Kasumi-1 (cell line): ENCODE results near the gene TNNC2.
"Not testable (repeated sequence)": the region's sequence is repeated elsewhere in the genome, so short reads cannot be mapped to it uniquely, and the experiment has no call there.

ENCODE experiments used
- DNase-seq, 2 experiments: peaks; one replicate each; lab custom pipeline; 2025; lab: John Stamatoyannopoulos, UW

The TNNC2 gene

DNA sequence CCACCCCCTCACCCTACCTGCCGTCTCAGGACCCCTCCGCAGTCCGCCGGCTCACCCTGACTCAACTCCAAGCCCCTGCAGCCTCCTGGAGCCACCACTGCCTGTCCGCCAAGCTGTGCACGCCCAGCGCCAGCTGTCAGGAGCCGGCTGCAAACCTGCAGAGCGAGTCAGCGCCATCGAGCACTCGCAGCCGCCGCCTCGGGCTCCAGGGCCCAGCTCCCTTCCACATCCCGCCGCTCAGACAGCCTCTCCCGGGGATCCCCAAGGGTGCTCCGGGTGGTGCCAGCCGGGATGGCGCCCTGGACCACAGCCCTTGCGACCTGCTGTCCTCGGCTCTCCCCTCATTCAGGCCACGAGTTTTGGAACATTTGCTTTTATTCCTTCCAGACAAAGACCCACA is 4.3 kb downstream of the TNNC2 start:
- no peak for DNase-seq

- no peak for DNase-seq
Observed at GRCh38 chr20:45821947-45822346, 5.2 kb downstream of the TNNC2 start.

DNA sequence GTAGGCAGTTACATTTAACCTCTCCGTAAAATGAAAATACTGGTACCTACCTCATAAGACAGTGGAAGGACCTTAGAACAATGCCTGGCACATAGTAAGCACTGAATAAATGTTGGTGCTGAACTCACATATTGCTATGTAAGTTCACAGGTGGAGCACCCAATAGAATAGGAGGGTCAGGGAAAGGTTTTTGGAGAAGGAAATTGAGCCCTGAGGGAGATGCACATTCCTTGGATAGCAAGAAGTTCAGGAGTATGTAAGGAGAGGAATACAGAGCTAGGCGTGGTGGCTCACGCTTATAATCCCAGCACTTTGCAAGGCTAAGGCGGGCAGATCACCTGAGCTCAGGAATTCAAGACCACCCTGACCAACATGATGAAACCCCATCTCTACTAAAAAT is 7.6 kb downstream of the TNNC2 start:
- DNase-seq: no peak

GRCh38 chr20:45818239-45818638 is 8.9 kb downstream of the TNNC2 start:
- DNase-seq: no peak

DNA sequence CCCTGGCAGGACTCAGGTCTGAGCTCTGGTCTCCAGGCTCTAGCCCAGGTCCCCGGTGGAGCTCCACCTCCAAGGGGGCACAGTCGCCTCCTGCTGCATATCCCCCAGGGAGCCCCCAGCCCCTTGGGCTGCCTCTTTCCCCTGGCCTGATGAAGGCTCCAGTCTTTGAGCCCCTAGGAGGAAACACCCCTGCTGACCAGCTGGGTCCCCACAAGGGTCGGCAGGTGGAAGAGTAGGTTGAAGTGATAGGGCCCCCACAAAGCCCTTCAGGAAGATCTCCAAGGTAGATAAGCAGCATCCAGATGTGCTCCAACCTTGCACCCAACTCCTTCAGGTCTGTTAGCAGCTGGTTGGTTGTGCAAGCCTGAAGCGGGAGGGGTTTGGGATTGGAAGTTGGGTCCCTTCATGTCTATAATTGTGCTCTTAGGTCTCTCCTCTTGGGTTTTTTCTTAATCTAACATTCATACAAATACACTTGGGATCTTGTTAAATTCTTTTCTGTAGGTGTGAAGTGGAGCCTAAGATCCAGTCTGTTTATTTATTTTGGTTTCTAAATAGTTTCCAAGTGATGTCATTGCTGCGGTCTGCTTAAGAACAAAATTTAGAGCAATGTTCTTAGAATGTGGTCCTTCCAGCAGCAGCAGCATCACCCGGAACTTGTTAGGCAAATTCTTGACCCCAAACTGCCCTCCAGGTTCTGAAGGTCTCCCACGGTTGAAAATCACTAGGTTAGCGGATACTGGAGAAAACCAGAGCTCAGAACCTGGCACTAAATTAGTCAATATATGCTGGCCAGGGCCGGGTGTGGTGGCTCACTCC is 9.5 kb downstream of the TNNC2 start:
- DNase-seq: no peak

GRCh38 chr20:45816951-45817350 is 10.2 kb downstream of the TNNC2 start:
- no peak for DNase-seq

GRCh38 chr20:45814314-45814713 is 12.8 kb downstream of the TNNC2 start:
- no peak for DNase-seq

DNA sequence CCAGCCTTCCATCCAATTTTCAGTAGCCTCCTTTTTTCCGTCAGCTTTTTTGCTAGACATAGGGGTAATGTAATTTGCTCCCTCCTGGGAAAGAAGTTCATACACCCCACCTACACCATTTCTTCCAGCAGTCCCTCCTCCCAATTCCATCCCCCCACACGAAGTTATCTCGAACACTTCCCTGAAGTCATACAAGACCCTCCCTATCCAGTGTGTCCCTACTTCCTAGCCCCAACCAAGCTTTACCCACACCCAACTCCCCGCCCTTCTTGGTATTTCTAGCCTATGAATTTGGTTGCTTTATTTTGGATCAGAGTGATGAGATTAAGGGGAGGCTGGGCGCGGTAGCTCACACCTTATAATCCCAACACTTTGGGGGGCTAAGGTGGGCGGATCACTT is 13.6 kb downstream of the TNNC2 start:
- DNase-seq: no peak

DNA sequence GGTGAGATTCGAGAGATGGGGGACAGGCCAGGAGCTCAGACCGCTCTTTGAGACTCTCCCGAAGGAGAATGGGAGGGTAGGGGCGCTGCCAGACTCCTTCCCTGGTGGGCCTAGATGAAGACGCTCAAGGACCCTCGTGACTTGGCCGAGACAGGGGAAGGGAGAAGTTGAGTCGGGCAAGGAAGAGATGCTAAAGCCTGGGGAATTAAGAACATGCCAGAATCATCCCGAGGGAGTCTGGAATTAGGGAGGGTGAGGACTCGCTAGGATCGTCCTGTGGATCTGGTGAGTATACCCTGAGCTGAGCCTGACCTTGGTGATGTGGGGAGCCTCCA is 14.1 kb downstream of the TNNC2 start:
- DNase-seq: no peak

GRCh38 chr20:45812157-45813005 is 14.7 kb downstream of the TNNC2 start, which contains the start of gene UBE2C:
TSS of gene UBE2C (plus strand) at chr20:45812644. CDS start at chr20:45812696, 52 bp downstream.
- peak; percentile 87 to 88 for DNase-seq

DNA sequence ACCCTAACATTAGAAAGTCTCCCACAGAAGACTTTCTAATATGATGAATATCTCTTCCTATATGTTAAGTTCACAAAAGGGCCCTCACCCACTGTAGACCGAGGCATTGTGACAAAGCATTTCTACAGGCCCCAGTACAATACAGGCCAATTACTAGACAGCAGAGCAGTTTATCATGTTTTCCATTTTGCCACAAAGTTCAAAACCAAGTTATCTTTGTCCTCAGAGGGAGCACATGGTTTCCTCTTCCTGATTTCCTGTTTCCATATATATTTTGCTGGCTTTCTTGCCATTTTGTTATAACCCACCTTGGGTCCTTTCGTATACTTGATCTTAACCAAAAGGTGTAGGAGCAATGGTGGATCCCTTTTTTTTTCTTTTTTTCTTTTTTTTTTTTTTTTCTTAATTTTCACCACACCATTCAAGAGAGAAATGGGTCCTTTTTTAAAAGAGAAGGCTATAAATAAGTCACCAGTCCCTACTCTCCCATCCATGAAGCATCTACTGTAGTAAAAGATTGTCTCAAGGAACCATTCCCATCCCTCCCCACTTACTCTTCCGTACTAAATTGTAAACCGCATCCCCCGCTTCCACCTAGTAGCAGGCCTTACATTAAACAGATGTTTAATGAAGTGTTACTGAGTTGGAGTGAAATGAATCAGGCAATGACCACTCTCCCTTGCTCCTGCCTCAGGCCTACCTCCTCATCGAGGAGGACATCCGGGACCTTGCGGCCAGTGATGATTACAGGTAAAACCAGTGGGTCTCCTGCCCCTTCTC is 16.7 kb downstream of the TNNC2 start:
- DNase-seq: peak; percentile 20 to 25

DNA sequence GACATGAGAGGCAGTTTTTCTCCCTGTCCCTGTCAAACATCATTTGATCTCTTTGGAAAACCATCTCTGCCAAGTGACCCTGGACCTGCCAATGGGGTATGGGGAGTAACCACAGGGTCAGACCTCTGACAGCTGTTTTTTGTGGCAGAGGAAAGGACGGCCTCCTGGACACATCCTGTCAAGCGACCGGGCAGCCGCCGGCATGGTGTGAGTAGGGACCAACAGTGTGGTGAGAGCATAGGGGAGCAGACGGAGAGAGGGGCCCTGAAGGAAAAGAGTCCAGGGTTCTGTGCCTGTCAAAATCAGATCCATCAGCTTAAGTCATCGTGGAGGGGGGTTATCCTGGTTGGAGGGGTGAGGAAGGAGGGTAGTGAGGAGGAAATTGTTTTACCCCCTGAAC is 25.3 kb downstream of the TNNC2 start:
- no peak for DNase-seq

DNA sequence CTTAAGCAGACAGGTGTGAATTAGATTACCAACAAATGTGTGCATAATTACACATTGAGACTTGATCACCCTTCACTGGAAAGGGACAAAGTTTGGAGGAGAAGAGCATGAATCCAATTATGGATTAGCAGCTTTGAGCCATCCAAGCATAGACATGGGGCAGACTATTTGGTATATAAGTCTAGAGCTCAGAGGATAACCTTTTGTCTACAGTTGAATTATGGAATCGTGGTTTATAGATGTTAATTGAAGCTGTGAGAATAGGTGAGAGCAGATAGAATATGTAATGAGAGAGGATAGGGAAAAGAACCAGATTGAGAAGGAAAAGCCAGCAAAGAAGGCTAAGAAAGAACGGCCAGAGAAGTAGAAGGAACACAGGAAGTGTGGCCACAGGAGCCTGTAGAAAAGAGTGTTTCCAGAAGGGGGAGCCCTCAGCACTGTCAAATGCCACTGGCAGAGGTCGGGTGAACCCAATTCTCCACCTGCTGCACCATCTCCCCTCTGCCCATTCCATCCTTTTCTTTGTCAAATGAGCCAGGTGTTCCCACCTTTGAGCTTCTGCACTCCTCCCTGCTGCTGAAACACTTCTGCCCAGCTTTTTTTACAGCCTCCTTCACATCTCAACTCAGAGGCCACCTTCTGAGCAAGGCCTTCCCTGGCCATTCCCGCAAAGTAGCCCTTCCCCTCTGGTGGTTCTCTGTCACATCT is 28.0 kb downstream of the TNNC2 start:
- peak; percentile 68 to 84 for DNase-seq

DNA sequence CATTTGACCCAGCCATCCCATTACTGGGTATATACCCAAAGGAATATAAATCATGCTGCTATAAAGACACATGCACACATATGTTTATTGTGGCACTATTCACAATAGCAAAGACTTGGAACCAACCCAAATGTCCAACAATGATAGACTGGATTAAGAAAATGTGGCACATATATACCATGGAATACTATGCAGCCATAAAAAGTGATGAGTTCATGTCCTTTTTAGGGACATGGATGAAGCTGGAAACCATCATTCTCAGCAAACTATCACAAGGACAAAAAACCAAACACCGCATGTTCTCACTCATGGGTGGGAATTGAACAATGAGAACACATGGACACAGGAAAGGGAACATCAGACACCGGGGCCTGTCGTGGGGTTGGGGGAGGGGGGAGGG is 29.2 kb downstream of the TNNC2 start:
- DNase-seq: not testable (repeated sequence)

GRCh38 chr20:45797510-45797909 is 29.6 kb downstream of the TNNC2 start:
- not testable (repeated sequence) for DNase-seq

DNA sequence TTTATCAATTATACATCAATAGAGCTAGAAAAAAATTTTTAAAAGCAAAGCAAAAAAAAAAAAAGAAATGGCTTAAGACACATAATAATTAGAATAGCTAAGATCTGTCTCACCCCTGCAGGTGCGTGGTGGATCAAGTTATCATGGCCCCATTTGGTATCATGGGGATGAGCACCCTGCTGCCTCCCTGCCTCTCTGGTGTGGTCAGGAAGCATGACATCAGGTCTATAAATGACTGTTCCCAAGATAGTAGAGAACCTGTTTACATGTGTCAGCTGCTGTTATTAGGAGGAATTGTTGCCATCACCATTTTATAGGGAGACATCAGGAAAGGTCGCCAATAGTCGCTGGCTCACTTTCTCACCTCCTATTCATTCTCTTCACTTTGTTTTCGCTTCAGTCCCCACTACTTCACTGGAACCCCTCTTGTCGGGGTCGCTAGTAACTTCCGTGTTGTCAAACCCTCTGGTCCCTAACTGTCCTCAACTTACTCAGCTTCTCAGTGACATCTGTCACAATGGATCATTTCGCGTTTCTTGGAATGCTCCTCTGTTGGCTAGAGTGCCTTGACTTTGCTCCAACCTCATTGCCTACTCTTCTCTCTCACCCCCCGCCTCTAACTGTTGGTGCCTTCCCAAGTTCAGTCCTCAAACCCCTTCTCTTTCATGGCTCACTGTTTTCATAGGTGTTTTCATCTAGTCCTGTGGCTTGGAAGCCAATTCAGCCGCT is 30.6 kb downstream of the TNNC2 start:
- DNase-seq: no peak

DNA sequence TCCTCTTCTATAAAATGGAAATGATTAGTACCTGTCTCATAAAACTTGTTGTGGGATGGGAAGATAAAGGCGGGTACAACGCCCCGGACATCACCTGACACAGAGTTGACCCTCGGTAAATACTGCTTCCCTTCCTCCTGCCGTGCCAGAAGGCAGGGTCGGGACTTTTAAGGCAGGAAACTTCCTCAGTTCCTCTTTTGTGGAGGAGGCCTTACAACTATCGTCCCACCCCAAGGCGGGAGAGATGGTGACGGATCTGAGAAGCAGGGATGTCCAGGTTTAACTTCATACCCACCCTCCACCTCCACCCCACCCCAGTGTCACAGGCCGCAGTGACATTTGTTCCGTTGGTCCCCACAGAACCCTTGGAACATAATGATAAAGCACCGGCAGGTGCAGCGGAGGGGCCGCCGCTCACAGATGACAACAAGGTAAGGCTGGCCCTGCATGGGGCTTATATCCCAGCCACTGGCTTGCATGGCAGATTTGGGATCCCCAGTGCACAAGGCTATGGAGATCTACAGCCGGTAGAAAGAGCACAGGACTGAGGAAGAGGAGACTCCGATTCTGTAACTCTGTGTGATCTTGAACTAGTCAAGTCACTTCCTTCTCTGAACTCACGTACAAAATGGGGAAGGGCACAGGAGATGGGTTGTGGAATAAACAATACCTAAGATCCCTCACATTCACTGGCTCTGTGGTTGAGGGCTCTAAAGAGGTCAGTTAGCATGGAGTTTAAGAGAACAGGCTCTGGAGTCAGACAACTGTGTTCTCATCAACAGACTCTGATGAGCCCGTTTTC is 34.6 kb downstream of the TNNC2 start:
- DNase-seq: peak; percentile 42 to 48

DNA sequence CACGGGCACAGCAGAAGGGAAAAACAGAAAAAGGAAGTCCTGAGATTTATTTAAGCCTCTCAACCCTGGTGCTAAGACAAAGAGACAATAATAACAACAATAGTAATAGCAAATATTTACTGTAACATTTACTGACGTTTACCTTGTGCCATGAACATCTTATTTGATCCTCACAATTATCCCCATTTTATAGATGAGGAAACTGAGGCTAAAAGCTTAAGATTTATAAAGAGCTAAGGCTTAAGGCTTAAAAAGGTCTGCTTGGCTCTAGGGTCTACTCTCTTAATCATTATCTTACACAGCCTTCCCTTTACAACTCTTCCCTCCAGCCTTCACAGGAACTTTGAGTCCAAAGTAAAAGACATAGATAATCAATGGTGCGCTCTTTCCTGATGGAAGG is 38.8 kb downstream of the TNNC2 start:
- no peak for DNase-seq

- DNase-seq: no peak
Observed at GRCh38 chr20:45783656-45784294, 43.3 kb downstream of the TNNC2 start.

DNA sequence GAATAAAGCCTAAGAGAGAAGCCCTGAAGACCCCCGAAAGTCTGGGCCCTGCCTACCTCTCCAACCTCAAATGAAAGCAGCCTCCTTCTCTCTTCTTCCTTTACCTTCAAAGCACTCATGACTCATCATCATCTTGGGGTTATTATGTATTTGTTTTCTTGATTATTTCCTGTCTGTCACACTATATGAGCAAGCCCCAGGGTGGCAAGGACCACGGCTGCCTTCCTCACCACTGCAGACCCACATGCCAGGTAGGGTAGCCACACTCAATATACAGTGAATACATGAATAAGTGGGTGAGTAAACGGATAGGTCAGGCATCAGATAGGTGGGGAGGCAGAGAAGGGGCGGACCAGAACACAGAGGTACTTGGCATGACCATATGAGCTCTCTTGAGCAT is 44.2 kb downstream of the TNNC2 start:
- DNase-seq: no peak
